Measurements from ENCODE around the gene CEACAM19.
"Not testable (repeated sequence)": the region's sequence is repeated elsewhere in the genome, so short reads cannot be mapped to it uniquely, and the experiment has no call there.

The CEACAM19 gene

DNA sequence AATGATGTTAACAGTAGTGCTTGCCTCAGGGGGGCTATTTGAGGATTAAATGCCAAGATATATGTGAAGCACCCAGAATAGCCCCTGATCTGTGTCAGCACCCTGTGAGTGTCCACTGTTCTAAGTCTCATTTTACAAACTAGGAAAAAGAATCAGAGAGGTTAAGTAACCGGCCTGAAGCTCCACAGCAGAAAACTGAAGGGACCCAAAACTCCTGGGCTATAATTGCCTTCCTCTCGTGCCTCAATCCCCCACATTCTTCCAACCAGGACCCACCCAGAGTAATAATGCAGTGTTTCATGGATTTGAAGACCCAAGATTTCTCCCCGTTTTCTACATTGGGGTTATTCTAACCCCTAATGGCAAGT, 25.2 kb upstream of the CEACAM19 start:
- DNase-seq, result no peak

DNA sequence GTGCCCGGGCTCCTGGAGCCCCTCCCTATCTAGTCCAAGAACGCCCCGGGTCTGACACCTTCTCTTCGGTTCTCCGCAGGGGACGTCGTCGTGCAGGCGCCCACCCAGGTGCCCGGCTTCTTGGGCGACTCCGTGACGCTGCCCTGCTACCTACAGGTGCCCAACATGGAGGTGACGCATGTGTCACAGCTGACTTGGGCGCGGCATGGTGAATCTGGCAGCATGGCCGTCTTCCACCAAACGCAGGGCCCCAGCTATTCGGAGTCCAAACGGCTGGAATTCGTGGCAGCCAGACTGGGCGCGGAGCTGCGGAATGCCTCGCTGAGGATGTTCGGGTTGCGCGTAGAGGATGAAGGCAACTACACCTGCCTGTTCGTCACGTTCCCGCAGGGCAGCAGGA, 24.1 kb upstream of the CEACAM19 start:
- DNase-seq, result no peak

DNA sequence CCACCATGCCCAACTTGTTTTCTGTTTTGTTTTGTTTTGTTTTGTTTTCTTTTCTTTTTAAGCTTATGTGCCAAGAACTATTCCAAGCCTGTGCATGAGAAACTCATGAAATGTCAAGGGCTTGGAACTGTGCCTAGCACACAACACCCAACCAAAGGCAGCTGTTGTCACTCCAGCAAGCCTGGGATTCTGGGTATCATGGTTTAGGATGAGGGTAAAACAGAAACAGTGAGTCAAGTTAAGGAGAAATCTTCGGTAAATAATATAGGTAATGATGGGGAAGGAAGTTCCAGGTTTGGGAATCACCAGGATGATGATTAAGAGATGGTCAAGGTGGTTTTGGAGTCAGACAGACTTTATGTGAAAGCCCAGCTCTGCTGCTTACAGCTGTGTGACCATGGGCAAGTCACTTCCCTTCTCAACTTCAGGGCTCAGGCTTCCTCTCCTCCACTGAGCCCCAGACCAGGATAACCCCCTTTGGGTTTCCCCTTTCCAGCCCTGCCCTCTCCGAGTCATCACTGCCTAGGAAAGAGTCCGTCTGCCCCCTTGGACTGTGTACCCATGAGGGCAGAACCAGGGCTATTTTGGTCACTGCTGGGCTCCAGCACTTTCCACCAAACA, 22.5 kb upstream of the CEACAM19 start:
- DNase-seq, result no peak

DNA sequence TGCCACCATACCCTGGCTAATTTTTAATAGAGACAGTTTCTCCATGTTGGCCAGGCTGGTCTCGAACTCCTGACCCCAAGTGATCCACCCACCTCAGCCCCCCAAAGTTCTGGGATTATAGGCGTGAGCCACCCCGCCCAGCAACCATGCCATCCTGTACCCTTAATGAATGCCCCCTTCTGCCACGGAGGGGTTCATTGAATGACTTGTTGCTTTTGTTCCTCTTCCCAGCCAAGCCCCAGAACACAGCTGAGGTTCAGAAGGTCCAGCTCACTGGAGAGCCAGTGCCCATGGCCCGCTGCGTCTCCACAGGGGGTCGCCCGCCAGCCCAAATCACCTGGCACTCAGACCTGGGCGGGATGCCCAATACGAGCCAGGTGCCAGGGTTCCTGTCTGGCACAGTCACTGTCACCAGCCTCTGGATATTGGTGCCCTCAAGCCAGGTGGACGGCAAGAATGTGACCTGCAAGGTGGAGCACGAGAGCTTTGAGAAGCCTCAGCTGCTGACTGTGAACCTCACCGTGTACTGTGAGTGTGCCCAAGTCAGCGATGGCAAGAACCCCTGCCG, 21.6 kb upstream of the CEACAM19 start:
- no peak for DNase-seq

DNA sequence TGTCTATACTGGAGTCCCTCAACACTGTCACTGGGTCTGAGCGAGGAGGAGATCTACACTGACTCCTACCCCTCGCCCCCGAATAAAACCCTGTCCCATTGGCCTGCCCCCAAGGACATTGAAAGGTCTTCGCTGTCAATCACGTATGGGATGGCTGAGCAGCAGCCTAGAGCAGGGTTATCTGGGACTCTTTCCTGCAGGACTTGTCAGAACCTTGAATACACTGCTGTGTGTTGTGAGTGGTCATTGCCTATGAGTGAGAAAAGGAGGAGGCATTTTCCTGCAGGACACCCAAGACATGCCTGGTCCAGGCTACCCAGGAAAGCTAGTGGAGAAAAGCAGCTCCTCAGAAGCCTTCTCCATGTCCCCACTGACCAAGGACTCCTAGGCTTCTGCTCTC, 17.9 kb upstream of the CEACAM19 start:
- DNase-seq, result no peak

DNA sequence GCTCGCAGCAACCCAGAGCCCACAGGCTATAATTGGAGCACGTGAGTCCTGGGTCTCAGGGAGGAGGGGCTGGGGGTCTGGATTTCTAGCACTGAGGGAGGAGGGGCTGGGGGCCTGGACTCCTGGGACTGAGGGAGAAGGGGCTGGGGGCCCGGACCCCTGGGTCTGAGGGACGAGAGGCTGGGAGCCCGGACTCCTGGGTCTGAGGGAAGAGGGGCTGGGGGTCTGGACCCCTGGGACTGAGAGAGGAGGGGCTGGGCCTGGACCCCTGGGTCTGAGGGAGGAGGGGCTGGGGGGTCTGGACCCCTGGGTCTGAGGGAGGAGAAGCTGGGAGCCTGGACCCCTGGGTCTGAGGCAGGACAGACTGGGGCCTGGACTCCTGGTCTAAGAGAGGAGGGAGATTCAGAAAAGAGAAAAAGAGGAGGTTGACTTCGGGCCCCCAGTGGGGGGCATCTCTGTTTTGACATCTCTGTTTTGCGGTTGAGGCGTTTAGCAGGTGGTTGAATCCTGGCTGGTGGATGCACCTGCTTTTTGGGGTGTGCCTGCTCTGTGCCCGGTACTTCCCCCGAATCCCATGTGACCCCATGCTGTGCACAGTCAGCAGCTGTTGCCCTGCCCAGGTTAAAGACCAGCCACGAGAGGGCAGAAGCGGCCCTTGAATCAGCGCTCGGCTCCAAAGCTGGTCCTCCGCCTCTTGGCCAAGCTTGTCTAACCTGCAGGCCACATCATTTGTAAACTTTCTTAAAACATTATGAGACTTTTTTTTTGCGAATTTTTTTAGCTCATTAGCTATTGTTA, 17.1 kb upstream of the CEACAM19 start:
- no peak for DNase-seq

DNA sequence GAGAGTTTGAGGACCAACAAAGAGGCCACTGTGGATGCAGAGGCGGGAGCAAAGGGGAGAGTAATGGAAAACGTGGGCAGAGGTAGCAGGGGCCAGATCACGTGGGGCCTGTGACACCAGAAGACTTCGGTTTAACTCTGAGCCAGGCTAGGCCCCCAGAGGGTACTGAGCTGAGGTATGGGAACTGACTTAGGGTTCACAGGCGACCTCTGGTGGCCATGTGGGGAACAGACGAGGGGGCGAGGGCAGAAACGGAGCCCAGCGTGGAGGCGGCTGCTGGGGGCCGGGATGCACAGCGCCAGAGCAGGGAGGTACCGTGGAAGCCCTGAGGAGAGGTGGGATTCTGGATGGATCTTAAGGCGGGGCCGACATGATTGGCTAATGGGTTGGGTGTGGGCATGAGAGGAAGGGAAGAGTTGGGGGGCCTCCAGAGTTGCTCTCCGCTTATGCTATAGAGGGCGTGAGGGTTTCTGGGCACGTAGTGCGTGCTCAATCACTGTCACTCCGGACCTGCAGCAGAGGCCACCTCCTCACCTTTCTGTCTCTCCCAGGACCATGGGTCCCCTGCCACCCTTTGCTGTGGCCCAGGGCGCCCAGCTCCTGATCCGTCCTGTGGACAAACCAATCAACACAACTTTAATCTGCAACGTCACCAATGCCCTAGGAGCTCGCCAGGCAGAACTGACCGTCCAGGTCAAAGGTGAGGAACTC, 13.9 kb upstream of the CEACAM19 start:
- peak; percentile 35 for DNase-seq

DNA sequence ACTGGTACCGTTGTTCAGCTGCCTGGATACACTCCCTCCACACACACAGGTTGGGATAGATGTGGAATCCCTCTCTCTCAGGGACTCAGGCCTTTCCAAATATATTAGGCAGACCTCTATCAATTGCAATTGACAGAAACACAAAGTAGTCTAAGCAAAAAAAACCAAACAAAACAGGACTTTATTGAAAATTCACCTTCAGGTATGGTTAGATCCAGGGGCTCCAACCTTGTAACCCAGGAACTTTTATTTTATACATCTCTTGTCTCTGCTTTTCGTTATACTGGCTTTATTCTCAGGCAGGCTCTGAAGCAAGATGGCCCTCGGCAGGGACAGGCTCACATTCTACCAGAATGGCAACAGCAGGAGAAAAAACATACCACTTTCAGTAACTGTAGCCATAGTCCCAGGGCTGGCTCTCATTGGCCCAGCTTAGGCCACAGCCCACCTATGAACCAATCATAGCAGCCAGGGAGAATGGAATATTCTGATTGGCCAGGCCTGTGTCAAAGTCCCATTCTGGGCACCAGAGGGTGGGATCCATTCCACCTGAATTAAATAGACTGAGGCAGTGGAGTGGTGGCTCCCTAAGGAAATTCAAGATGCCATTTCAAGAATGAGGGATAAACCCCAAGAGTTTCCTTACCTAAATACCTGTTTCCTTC, 13.1 kb upstream of the CEACAM19 start:
- DNase-seq, result no peak

DNA sequence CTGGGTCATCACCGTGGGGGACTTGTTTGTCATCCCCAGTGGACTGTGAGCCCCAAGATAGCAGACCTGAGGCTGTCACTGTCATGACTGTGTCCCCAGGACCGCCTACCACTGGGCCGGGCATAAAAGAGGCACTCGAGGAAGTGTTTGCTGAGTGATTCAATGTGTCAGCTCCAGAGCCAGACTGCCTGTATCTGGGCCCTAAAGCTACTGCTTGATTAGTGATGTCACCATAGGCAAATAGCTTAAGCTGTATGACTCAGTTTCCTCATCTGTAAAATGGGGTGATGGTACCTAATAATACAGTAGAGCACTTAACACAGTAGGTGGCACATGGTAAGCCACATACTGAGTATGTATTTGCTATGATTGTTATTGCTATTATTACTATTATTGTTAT, 11.2 kb upstream of the CEACAM19 start:
- DNase-seq, result no peak

DNA sequence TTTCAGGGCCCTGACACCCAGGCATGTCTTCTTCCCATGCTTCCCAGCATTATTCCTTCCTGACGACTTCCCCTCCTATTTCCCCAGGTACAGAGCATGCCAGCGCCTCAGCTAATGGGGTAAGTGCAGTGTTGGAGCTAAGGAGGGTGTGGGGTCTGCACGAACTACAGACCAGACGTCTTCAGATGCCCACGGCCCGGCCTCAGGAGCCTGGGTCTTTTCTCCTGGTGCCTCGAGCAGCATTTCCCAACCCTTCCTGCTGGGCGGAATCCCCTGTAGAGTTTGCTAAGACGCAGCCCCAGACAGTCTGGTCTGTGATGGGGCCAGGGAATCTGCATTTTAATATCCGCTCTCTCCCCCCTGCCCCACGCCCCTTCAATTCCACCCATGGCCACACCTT, 10.1 kb upstream of the CEACAM19 start:
- no peak for DNase-seq

DNA sequence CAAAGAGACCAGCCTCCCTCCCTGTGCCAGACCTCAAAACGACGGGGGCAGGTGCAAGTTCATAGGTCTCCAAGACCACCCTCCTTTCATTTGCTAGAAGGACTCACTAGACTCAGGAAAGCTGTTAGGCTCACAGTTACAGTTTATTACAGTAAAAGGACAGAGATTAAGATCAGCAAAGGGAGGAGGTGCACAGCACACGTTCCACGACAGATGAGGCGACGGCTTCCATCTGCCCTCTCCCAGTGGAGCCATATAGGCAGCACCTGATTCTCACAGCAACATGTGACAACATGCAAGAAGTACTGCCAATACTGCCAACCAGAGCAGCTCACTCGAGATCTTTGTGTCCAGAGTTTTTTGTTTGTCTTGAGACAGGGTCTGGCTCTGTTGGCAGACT, 9.4 kb upstream of the CEACAM19 start:
- DNase-seq, result no peak

DNA sequence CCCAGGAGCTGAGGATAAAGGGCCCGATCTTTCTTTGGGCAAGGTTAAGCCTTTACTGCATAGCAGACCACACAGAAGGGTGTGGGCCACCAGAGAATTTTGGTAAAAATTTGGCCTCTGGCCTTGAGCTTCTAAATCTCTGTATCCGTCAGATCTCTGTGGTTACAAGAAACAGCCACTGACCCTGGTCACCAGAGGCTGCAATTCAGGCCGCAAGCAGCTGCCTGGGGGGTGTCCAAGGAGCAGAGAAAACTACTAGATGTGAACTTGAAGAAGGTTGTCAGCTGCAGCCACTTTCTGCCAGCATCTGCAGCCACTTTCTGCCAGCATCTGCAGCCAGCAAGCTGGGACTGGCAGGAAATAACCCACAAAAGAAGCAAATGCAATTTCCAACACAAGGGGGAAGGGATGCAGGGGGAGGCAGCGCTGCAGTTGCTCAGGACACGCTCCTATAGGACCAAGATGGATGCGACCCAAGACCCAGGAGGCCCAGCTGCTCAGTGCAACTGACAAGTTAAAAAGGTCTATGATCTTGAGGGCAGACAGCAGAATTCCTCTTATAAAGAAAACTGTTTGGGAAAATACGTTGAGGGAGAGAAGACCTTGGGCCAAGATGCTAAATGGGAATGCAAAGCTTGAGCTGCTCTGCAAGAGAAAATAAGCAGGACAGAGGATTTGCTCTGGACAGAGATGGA, 8.4 kb upstream of the CEACAM19 start:
- DNase-seq, result no peak

DNA sequence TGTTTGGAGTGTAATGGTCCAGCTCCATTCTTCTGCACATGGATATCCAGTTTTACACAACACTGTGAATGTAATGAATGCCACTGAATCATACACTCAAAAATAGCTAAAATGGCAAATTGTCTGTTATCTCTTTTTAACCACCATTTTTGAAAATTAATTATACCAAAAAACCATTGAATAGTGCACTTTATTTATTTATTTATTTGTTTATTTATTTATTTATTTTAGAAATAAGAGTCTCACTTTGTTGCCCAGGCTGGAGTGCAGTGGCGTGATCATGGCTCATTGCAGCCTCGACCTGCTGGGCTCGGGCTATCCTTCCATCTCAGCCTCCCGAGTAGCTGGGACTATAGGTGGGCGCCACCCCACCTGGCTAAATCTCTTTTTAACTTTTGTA, 7.3 kb upstream of the CEACAM19 start:
- DNase-seq, result no peak

DNA sequence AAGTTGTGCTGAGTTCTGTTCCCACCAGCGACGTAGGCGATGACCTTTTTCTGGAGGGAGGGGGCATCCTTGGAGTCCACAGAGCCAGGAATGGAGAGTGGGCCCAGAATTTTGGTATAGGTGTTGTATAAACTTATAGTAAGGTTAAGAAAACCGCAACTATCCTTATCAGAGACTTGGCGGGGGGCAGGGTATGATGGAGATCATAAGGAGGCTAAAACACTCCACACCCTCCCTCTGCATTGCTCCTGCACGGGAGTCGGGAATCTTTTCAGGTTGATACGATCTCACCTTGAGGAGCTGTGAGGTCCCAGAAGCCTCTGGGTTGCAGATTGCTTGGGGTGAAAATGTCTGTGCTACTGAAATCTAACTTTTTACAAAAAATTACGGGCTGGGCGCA, 6.3 kb upstream of the CEACAM19 start:
- DNase-seq, result no peak

DNA sequence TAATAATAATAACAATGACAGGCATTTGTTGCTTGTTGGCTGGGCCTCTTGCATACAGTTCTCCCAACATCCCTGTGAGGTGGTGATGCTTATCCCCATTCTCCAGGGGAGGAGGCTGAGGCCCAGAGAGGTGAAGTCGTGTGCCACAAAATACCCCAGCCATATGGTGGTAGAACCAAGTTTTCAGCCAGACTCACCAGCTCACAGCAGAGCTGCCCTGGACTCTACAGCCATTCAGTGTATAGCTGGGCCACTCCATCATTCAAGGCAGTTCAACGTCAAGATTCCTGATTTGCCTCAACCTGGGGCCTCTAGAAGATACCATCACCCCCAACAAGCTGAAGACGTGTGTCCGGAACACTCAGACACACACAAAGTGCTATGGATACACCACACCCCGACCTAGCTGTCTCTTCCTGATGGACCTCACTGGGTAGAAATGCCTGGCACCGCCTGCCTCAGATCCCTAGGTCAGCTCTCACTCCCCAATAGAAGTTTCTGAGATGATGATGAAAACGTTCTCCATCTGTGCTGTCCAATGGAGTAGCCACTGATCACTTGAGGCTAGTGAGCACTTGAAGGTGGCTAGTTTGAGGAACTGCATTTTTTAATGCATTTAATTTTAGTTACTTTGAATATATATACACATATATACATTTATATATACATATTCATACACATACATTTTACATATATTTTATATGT, 4.3 kb upstream of the CEACAM19 start:
- no peak for DNase-seq

DNA sequence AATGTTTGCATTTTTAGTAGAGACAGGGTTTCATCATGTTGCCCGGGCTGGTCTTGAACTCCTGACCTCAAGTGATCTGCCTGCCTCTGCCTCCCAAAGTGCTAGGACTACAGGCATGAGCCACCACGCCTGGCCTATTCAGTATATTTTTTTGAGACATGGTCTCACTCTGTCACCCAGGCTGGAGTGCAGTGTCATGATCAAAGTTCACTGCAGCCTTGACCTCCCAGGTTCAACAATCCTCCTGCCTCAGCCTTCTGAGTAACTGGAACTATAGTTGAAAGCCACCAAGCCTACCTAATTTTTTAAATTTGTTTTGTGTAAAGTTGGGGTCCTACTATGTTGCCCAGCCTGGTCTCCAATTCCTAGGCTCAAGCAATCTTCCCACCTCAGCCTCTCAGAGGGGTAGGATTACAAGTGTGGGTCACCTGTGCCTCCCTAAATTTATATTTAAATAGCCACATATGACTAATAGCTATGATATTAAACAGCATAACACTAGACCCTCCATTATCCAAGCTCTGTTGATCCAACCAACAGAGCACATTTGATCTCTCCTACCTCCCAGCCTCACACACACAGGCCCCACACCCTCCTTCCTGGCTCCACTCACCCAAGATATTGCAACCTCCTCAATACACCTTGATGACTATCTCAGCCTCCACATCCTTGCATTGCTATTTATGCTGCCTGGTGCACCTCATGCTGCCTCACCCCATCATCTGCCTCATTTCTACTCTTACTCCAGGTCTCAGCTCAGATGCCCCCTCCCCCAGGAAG, 2.1 kb upstream of the CEACAM19 start:
- DNase-seq, result no peak

DNA sequence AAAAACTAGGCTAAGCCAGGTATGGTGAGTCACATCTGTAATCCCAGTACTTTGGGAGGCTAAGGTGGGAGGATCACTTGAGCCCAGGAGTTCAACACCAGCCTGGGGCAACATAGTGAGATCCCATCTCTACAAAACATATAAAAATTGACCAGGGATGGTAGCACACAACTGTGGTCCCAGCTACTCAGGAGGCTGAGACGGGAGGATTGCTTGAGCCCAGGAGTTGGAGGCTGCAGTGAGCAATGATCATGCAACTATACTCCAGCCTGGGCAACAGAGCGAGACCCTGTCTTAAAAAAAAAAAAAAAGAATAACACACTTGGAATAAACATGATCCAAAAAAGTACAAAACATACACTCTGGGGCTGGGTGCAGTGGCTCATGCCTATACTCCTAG, 1.3 kb upstream of the CEACAM19 start:
- not testable (repeated sequence) for DNase-seq

DNA sequence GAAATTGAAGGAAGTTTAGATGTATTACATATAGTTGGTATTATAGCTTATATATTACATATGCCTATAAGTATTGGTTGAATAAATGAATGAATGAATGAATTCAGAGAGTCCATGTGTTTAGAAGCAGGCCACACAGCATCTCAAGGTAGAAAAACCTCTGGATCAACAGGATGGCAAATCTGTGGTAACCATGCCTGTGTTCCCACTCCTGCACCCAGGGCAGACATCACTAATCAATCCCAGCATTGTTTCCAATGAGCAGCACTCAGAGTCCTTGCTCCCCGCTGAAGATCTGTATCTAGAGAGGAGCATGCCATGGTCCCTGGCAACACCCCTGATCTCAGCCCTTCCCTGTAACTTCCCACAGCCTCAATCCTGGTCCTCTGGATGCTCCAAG, 944 bp downstream of the CEACAM19 start:
- no peak for DNase-seq

DNA sequence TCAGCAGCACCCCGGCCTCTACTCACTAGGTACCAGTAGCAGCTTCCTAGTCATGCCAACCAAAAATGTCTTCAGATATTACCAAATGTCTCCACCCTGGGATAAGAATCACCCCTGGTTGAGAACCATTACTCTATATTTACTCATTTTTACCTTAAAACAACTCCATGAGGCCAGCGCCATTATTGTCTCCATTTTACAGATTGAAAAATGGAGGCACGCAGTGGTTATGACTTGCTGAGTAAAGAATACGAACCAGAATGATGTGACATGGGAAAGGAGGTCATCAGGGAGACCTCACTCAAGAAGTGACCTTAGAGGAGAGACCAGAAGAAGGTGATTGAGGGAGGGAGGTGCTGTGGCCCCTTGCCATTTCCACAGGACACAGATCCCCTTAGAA, 2.2 kb downstream of the CEACAM19 start:
- no peak for DNase-seq

DNA sequence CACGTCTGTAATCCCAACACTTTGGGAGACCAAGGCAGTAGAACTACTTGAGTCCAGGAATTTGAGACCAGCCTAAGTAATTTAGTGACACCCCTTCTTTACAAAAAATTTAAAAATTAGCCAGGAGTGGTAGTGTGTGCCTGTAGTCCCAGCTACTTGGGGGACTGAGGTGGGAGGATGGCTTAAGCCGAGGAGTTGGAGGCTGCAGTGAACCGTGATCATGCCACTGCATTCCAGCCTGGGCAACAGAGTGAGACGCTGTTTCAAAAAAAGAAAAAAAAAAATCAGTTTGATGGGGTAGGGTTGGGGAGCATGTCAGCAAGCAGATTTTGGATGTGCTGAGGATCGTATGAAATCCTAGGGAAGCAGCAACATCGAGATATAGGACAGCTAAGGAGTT, 4.2 kb downstream of the CEACAM19 start:
- no peak for DNase-seq
